ENCODE data around the gene SV2B.
A peak's percentile ranks its signal among the peaks of the same experiment; 100 is the strongest.

The SV2B gene

GRCh38 chr15:91196768-91197167 is 96.7 kb downstream of the SV2B start:
- peak; percentile 27 to 64 for DNase-seq

GRCh38 chr15:91199511-91199910 is 99.5 kb downstream of the SV2B start:
- DNase-seq = peak; percentile 19 to 76

- no peak for DNase-seq
Measured at GRCh38 chr15:91200101-91200754, 100.2 kb downstream of the SV2B start.

GRCh38 chr15:91202510-91203102 is 102.5 kb downstream of the SV2B start:
- DNase-seq = no peak

- no peak for DNase-seq
Measured at GRCh38 chr15:91203619-91204203, 103.7 kb downstream of the SV2B start.

- no peak for DNase-seq
Measured at GRCh38 chr15:91208371-91208770, 108.3 kb downstream of the SV2B start.

- DNase-seq = no peak
Measured at GRCh38 chr15:91209318-91209717, 109.3 kb downstream of the SV2B start.

GRCh38 chr15:91209726-91210125 is 109.7 kb downstream of the SV2B start:
- DNase-seq = peak; percentile 13 to 76

- DNase-seq = peak in 1 of 2 experiments; percentile 60
Measured at GRCh38 chr15:91214675-91215590, 114.9 kb downstream of the SV2B start.

GRCh38 chr15:91216000-91216399 is 115.9 kb downstream of the SV2B start:
- no peak for DNase-seq

GRCh38 chr15:91219206-91219605 is 119.1 kb downstream of the SV2B start:
- DNase-seq = no peak

GRCh38 chr15:91222052-91222451 is 122.0 kb downstream of the SV2B start:
- no peak for DNase-seq

- DNase-seq = peak; percentile 85 to 95
Measured at GRCh38 chr15:91223863-91224262, 123.8 kb downstream of the SV2B start.

GRCh38 chr15:91224755-91225380 is 124.8 kb downstream of the SV2B start:
- peak; percentile 69 to 81 for DNase-seq

GRCh38 chr15:91225741-91226140 is 125.7 kb downstream of the SV2B start:
- no peak for DNase-seq

- peak in 1 of 2 experiments; percentile 36 for DNase-seq
Measured at GRCh38 chr15:91227117-91227516, 127.1 kb downstream of the SV2B start.

- DNase-seq = peak; percentile 78 to 83
Measured at GRCh38 chr15:91227766-91228165, 127.7 kb downstream of the SV2B start.

- peak; percentile 55 to 82 for DNase-seq
Measured at GRCh38 chr15:91228383-91228782, 128.3 kb downstream of the SV2B start.

- DNase-seq = no peak
Measured at GRCh38 chr15:91228890-91229289, 128.8 kb downstream of the SV2B start.

GRCh38 chr15:91231703-91232102 is 131.6 kb downstream of the SV2B start:
- no peak for DNase-seq

GRCh38 chr15:91234759-91235158 is 134.7 kb downstream of the SV2B start:
- DNase-seq = no peak

- DNase-seq = no peak
Measured at GRCh38 chr15:91235376-91235775, 135.3 kb downstream of the SV2B start.

- DNase-seq = no peak
Measured at GRCh38 chr15:91237445-91237844, 137.4 kb downstream of the SV2B start.
